Uterus (tissue), 2 donors: ENCODE data around the gene ZDHHC11B.
"Not testable (repeated sequence)": the region's sequence is repeated elsewhere in the genome, so short reads cannot be mapped to it uniquely, and the experiment has no call there.

ENCODE experiments used
- POLR2A ChIP-seq, 2 donors: fragments of 450-650 bp; IDR thresholded peaks; one replicate each; pipeline ENCODE4 v1.6.1; 2016; ENCODE audit warnings: antibody characterized with exemption in 2 of 2, mild to moderate bottlenecking in 1 of 2, moderate library complexity in 1 of 2
- TF ChIP-seq, protein P1 (sequence below), 4 experiments: fragments of 200-600 bp in 2 of 4; fragments of 450-650 bp in 2 of 4; sonication (generic) in 2 of 4; IDR thresholded peaks; one replicate each; pipeline ENCODE4 v1.5.1; 2016 to 2019; ENCODE audit warnings: antibody characterized with exemption in 4 of 4, mild to moderate bottlenecking in 2 of 4, moderate library complexity in 1 of 4

DNA sequence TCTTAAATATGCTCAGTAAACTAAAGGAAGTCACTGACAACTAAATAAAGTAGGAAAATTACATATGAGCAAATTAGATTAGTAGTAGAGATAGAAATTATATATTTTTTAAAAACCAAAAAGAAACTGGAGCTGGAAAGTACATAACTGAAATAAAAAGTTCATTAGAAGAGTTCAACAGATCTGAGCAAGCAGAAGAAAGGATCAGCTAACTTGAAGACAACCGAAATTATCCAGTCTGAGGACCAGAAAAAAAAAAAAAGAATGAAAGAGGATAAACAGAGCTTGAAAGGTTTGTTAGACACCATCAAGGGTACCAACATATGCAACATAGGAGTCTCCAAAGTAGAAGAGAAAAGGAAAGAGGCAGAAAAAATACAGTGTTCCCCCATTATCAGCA lies 65.2 kb downstream of the ZDHHC11B start:
- TF ChIP-seq, protein P1, sequence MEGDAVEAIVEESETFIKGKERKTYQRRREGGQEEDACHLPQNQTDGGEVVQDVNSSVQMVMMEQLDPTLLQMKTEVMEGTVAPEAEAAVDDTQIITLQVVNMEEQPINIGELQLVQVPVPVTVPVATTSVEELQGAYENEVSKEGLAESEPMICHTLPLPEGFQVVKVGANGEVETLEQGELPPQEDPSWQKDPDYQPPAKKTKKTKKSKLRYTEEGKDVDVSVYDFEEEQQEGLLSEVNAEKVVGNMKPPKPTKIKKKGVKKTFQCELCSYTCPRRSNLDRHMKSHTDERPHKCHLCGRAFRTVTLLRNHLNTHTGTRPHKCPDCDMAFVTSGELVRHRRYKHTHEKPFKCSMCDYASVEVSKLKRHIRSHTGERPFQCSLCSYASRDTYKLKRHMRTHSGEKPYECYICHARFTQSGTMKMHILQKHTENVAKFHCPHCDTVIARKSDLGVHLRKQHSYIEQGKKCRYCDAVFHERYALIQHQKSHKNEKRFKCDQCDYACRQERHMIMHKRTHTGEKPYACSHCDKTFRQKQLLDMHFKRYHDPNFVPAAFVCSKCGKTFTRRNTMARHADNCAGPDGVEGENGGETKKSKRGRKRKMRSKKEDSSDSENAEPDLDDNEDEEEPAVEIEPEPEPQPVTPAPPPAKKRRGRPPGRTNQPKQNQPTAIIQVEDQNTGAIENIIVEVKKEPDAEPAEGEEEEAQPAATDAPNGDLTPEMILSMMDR (IDR thresholded peaks at IDR 0.05): not testable (repeated sequence)
- not testable (repeated sequence) for TF ChIP-seq POLR2A (IDR thresholded peaks at IDR 0.05)
